ENCODE measurements around the gene SLX4IP. TPM values are rescaled to one million over a fixed set of nuclear protein-coding genes. Genes with fewer than 3 reads are reported as not detected.

Gene SLX4IP
- total RNA-seq, 1 experiment from 2014 or later, result 6.4 TPM

- peaks cover 45% of the 10 kb centered on the region for H3K36me3 ChIP-seq (ENCODE audit: low read depth, low read length)
- no peak overlapping the region for H3K9ac ChIP-seq (ENCODE audit: low read length)
- POLR2A ChIA-PET (ENCODE audit: unreplicated experiment), result no interaction called here
- no TSS peak for BruUV-seq (replicated peaks)
- TF ChIP-seq EZH2phosphoT487 (IDR thresholded peaks at IDR 0.05; ENCODE audit: borderline replicate concordance, low read length) (no peak), CTCF (conservative IDR thresholded peaks at IDR 0.05; ENCODE audit: low read depth, low read length) (peak; percentile 19; the same call in 1 of the 2 replicates)
- peaks cover 4% of the 10 kb centered on the region for H3F3A ChIP-seq (ENCODE audit: low read length, unreplicated experiment)
- intact Hi-C loops (cut with micrococcal nuclease), result loop anchor here (1.0 to 5.0 kb wide), 3 partner anchors 39 to 167 kb away; no protein-coding TSS in a partner anchor
- peaks cover 12% of the 10 kb centered on the region; the same call in 1 of the 2 replicates for H4K20me1 ChIP-seq (ENCODE audit: low read length)
- ATAC-seq (peak; percentile 18), DNase-seq (peak; percentile 36)
- H3K27me3 ChIP-seq (ENCODE audit: low read length), result no peaks in the 10 kb centered on the region
- no peaks in the 10 kb centered on the region for H3K9me2 ChIP-seq (replicated peaks; ENCODE audit: low read length)
- H3K4me3 ChIP-seq (ENCODE audit: low read length), result no peak overlapping the region
- CTCF ChIA-PET, result interaction anchor here (0.7 kb wide), 1 partner anchor 58 kb away, joined by 3 read pairs; no protein-coding TSS in a partner anchor
- no peak overlapping the region for H3K4me2 ChIP-seq (ENCODE audit: low read length)
- H3K79me2 ChIP-seq (ENCODE audit: low read length), result peaks cover 4% of the 10 kb centered on the region; the same call in 1 of the 2 replicates
- H3K9me3 ChIP-seq (ENCODE audit: low read length), result no peaks in the 10 kb centered on the region
- peak overlapping the region; percentile 53 for H3K27ac ChIP-seq (ENCODE audit: low read length)
- H2AFZ ChIP-seq (ENCODE audit: low read length), result no peak overlapping the region
- peaks cover 7% of the 10 kb centered on the region; the same call in 1 of the 2 replicates for H3K4me1 ChIP-seq (ENCODE audit: insufficient read depth, low read length)
These were observed 201.3 kb downstream of the SLX4IP start for GRCh38 chr20:10636326-10636818.

GRCh38 chr20:10637031-10637559, 202.0 kb downstream of the SLX4IP start:
- CTCF ChIA-PET, result interaction anchor here (0.7 kb wide), 1 partner anchor 59 kb away, joined by 3 read pairs; no protein-coding TSS in a partner anchor

More at GRCh38 chr20:10637031-10637559, 202.0 kb downstream of the SLX4IP start:
- intact Hi-C loops (cut with micrococcal nuclease), result loop anchor here (5.0 kb wide), 2 partner anchors 40 to 85 kb away; no protein-coding TSS in a partner anchor
- Histone ChIP-seq H3K27me3 (ENCODE audit: low read length) (no peaks in the 10 kb centered on the region), H3K9ac (ENCODE audit: low read length) (no peak overlapping the region), H4K20me1 (ENCODE audit: low read length) (peaks cover 12% of the 10 kb centered on the region; the same call in 1 of the 2 replicates), H3K79me2 (ENCODE audit: low read length) (peaks cover 4% of the 10 kb centered on the region; the same call in 1 of the 2 replicates), H3K36me3 (ENCODE audit: low read depth, low read length) (peaks cover 52% of the 10 kb centered on the region), H3K4me1 (ENCODE audit: insufficient read depth, low read length) (peaks cover 7% of the 10 kb centered on the region; the same call in 1 of the 2 replicates), H3F3A (ENCODE audit: low read length, unreplicated experiment) (peaks cover 4% of the 10 kb centered on the region), H2AFZ (ENCODE audit: low read length) (no peak overlapping the region), H3K27ac (ENCODE audit: low read length) (peak overlapping the region; percentile 53), H3K9me2 (replicated peaks; ENCODE audit: low read length) (no peaks in the 10 kb centered on the region), H3K9me3 (ENCODE audit: low read length) (no peaks in the 10 kb centered on the region), H3K4me3 (ENCODE audit: low read length) (no peak overlapping the region), H3K4me2 (ENCODE audit: low read length) (no peak overlapping the region)
- no peak for DNase-seq
- BruUV-seq (replicated peaks), result no TSS peak
- POLR2A ChIA-PET (ENCODE audit: unreplicated experiment), result no interaction called here
- TF ChIP-seq CTCF (conservative IDR thresholded peaks at IDR 0.05; ENCODE audit: low read depth, low read length) (no peak), EZH2phosphoT487 (IDR thresholded peaks at IDR 0.05; ENCODE audit: borderline replicate concordance, low read length) (no peak), EZH2 (IDR thresholded peaks at IDR 0.05; ENCODE audit: low read length, unreplicated experiment) (no peak)
- peak; percentile 7 for ATAC-seq

Data from PC-3 (cell line).